Adrenal gland (tissue), 5 donors: Measurements from ENCODE around the gene RIN1.

Source experiments
- POLR2A ChIP-seq, 2 donors: fragments of 450-650 bp; IDR thresholded peaks; one replicate each; pipeline ENCODE4 v1.6.1; 2017; ENCODE audit warnings: antibody characterized with exemption in 2 of 2, mild to moderate bottlenecking in 2 of 2, moderate library complexity in 1 of 2
- TF ChIP-seq, protein P1 (sequence below), 6 experiments: fragments of 450-650 bp in 4 of 6; fragments of 200-600 bp in 2 of 6; sonication (generic) in 1 of 6; IDR thresholded peaks; 1 replicate in 5 of 6; 2 replicates in 1 of 6; pipeline versions ENCODE4 v1.5.1 to v1.8.0; 2016 to 2021; ENCODE audit warnings: antibody characterized with exemption in 6 of 6, mild to moderate bottlenecking in 2 of 6, moderate library complexity in 1 of 6
- donor health status: DM: no; HTN: no; CAD: no.

DNA sequence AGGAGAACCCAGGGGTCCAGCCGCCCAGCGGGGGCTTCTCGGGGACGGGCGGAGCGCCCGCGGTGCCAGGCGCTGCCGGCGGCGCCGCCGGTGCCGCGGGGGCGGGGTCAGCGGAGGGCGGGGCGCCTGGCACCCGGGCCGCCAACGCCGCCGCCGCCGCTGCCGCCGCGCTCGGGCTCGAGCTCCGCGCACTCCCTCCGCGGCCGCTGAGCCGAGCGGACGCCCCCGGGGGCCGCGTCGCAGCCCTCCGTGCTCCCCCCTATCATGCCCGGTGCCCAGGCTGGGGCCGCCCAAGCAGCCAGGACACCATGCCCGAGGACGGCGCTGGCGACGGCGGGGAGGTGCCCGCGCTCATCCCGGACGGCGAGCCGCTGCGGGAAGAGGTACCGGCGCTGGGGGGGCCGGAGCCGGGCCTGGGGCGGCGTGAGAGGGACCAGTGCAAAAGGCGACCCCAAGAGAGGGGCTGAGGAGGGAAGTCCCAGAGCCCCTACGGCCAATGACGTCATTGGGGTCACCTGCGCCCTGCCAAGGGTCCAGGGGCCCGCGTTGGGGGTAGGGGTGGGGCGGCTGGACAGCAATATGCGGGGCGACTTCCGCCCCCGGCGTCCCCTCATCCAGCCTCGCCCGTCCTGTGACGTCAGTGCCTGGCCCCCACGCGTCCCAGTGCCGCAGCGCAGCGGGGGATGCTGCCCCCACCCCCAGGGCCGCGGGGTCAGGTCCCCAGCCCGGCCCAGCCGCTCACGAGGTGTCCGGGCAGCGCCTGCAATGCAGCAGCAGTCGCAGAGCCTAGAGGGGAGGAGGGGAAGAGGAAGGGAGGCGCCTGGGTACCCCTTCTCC is 44.3 kb downstream of the RIN1 start, which contains the start of gene TMEM151A:
- peak in 1 of 2 donors; percentile 26 for TF ChIP-seq POLR2A (IDR thresholded peaks at IDR 0.05)
- TF ChIP-seq, protein P1, sequence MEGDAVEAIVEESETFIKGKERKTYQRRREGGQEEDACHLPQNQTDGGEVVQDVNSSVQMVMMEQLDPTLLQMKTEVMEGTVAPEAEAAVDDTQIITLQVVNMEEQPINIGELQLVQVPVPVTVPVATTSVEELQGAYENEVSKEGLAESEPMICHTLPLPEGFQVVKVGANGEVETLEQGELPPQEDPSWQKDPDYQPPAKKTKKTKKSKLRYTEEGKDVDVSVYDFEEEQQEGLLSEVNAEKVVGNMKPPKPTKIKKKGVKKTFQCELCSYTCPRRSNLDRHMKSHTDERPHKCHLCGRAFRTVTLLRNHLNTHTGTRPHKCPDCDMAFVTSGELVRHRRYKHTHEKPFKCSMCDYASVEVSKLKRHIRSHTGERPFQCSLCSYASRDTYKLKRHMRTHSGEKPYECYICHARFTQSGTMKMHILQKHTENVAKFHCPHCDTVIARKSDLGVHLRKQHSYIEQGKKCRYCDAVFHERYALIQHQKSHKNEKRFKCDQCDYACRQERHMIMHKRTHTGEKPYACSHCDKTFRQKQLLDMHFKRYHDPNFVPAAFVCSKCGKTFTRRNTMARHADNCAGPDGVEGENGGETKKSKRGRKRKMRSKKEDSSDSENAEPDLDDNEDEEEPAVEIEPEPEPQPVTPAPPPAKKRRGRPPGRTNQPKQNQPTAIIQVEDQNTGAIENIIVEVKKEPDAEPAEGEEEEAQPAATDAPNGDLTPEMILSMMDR (IDR thresholded peaks at IDR 0.05) = no peak
